GM10266 (cell line): ENCODE measurements around the gene YBX2.
"Not testable (repeated sequence)": the region's sequence is repeated elsewhere in the genome, so short reads cannot be mapped to it uniquely, and the experiment has no call there.

Experiments
- DNase-seq: peaks from one replicate; pipeline ENCODE4 v3.0.0; 2012; ENCODE audit errors: extremely low spot score
- CTCF ChIP-seq: IDR thresholded peaks from 2 replicates; pipeline ENCODE4 v1.5.1; 2012; ENCODE audit warnings: mild to moderate bottlenecking, low read depth; ENCODE audit not compliant: control insufficient read depth, insufficient read depth; ENCODE audit errors: missing control alignments

Gene YBX2

GRCh38 chr17:7294614-7295153 lies at the start of gene YBX2:
YBX2 (minus strand) TSS chr17:7294639; CDS start chr17:7294500, 139 bp downstream.
- TF ChIP-seq CTCF: no peak
- peak; percentile 95 for DNase-seq

- DNase-seq: no peak
- TF ChIP-seq CTCF: no peak
These were observed 48.8 kb upstream of the YBX2 start for GRCh38 chr17:7343250-7343649.

GRCh38 chr17:7341842-7342241 lies 47.4 kb upstream of the YBX2 start:
- DNase-seq: no peak
- no peak for TF ChIP-seq CTCF

- DNase-seq: no peak
- no peak for TF ChIP-seq CTCF
These were observed 45.7 kb upstream of the YBX2 start for GRCh38 chr17:7340179-7340578.

GRCh38 chr17:7337600-7337999 lies 43.2 kb upstream of the YBX2 start:
- DNase-seq: not testable (repeated sequence)

GRCh38 chr17:7336240-7337175 lies 42.1 kb upstream of the YBX2 start, which contains the start of gene ACAP1:
ACAP1 (plus strand) TSS chr17:7336529; CDS start chr17:7336735, 206 bp downstream.
- DNase-seq: peak; percentile 80
- no peak for TF ChIP-seq CTCF

GRCh38 chr17:7335765-7336164 lies 41.3 kb upstream of the YBX2 start:
- DNase-seq: not testable (repeated sequence)

GRCh38 chr17:7334938-7335538 lies 40.6 kb upstream of the YBX2 start:
- DNase-seq: no peak
- no peak for TF ChIP-seq CTCF

- not testable (repeated sequence) for DNase-seq
These were observed 38.2 kb upstream of the YBX2 start for GRCh38 chr17:7332600-7333069.
